Uterus (tissue), 4 donors: Measurements from ENCODE around the gene UBTF. TPM values are rescaled to one million over a fixed set of nuclear protein-coding genes. Genes with fewer than 3 reads are reported as not detected.

Source experiments
- DNase-seq, 2 donors: peaks; one replicate each; pipeline ENCODE4 v3.0.0-alpha.2; 2019 to 2020
- H3K27ac ChIP-seq, 2 donors: fragments of 200-600 bp; sonication (generic); 1 replicate in 1 of 2; 2 replicates in 1 of 2; pipeline ENCODE4 v1.5.1; 2016 to 2018
- H3K27me3 ChIP-seq, 2 donors: fragments of 200-600 bp; sonication (generic); one replicate each; pipeline ENCODE4 v1.5.1; 2018 to 2019; ENCODE audit warnings: control low read depth in 1 of 2
- H3K36me3 ChIP-seq, 2 donors: fragments of 200-600 bp; sonication (generic); one replicate each; pipeline ENCODE4 v1.5.1; 2019; ENCODE audit warnings: control low read depth in 1 of 2
- H3K4me1 ChIP-seq, 2 donors: fragments of 200-600 bp; sonication (generic); one replicate each; pipeline ENCODE4 v1.5.1; 2018 to 2019; ENCODE audit warnings: control low read depth in 1 of 2
- H3K4me3 ChIP-seq, 2 donors: fragments of 200-600 bp; sonication (generic); 1 replicate in 1 of 2; 2 replicates in 1 of 2; pipeline ENCODE4 v1.5.1; 2018 to 2019; ENCODE audit warnings: mild to moderate bottlenecking in 1 of 2
- H3K9me3 ChIP-seq, 2 donors: fragments of 200-600 bp; sonication (generic); one replicate each; pipeline ENCODE4 v1.5.1; 2019; ENCODE audit warnings: control low read depth in 1 of 2
- POLR2A ChIP-seq, 2 donors: fragments of 450-650 bp; IDR thresholded peaks; one replicate each; pipeline ENCODE4 v1.6.1; 2016; ENCODE audit warnings: antibody characterized with exemption in 2 of 2, mild to moderate bottlenecking in 1 of 2, moderate library complexity in 1 of 2
- intact Hi-C: fragments of 100-400 bp; cut with DNase I; formaldehyde crosslinking; loops from one replicate; pipeline ENCODE4 v1.15.1; 2023; ENCODE audit warnings: low total_unique reads
- microRNA-seq: library from miRNA; unstranded; fragments of <30 nt; microRNA quantifications from one replicate; pipeline ENCODE4, GENCODE V29; 2016; ENCODE audit warnings: borderline microRNAs expressed, borderline replicate concordance
- small RNA-seq: library from RNA; depleted of rRNA; stranded (forward); fragments of <200 nt; gene quantifications from one replicate; pipeline ENCODE3, GENCODE V24; 2016
- total RNA-seq, 4 donors: library from RNA; depleted of rRNA in 3 of 4; stranded (reverse); fragments of >200 nt in 3 of 4; gene quantifications; one replicate each; pipeline versions ENCODE4 v1.1.0 to v1.2.4, GENCODE V29; 2014 to 2023
- TF ChIP-seq, protein P1 (sequence below), 4 experiments: fragments of 200-600 bp in 2 of 4; fragments of 450-650 bp in 2 of 4; sonication (generic) in 2 of 4; IDR thresholded peaks; one replicate each; pipeline ENCODE4 v1.5.1; 2016 to 2019; ENCODE audit warnings: antibody characterized with exemption in 4 of 4, mild to moderate bottlenecking in 2 of 4, moderate library complexity in 1 of 4
- donor health status: DM: yes; HTN: yes; CAD: no.

Gene UBTF
- total RNA-seq, 4 donors from 2014 or later, result 17.4 to 124 (median 72.9) TPM

DNA sequence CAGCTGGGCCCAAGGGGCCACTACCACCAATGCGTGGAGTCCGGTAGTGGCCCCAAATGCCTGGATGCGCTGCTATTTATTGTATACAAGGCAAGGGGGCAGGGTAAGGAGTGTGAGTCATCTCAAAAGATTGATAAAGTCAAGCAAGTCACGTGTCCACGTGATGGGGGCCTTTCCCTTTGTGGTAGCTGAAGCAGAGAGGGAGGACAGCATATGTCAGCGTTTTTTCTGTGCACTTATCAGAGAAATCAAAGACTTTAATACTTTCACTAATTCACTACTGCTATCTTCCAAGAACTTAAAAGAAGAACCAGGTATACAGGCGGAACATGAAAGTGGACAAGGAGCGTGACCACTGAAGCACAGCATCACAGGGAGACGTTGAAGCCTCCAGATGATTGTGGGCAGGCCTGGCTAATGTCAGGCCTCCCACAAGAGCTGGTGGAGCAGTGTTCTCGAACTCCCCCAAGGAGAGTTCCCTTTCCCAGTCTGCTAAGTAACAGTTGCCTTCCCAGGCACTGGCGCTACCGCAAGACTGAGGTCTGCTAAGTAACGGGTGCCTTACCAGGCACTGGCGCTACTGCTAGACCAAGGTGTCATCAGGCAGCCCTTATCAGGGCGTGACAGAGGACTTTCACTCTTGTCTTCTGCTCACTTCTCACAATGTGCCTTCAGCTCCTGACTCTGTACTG, 59.8 kb downstream of the UBTF start:
- H3K27me3 ChIP-seq, result no peaks in the 10 kb centered on the region
- peak overlapping the region; percentile 36 to 69 for H3K27ac ChIP-seq
- no peaks in the 10 kb centered on the region for H3K36me3 ChIP-seq
- no peaks in the 10 kb centered on the region for H3K4me1 ChIP-seq
- intact Hi-C loops, result loop anchor here (10.0 kb wide), 1 partner anchor 365 kb away; no protein-coding TSS in a partner anchor
- TF ChIP-seq, protein P1, sequence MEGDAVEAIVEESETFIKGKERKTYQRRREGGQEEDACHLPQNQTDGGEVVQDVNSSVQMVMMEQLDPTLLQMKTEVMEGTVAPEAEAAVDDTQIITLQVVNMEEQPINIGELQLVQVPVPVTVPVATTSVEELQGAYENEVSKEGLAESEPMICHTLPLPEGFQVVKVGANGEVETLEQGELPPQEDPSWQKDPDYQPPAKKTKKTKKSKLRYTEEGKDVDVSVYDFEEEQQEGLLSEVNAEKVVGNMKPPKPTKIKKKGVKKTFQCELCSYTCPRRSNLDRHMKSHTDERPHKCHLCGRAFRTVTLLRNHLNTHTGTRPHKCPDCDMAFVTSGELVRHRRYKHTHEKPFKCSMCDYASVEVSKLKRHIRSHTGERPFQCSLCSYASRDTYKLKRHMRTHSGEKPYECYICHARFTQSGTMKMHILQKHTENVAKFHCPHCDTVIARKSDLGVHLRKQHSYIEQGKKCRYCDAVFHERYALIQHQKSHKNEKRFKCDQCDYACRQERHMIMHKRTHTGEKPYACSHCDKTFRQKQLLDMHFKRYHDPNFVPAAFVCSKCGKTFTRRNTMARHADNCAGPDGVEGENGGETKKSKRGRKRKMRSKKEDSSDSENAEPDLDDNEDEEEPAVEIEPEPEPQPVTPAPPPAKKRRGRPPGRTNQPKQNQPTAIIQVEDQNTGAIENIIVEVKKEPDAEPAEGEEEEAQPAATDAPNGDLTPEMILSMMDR (IDR thresholded peaks at IDR 0.05), result no peak
- no peak for TF ChIP-seq POLR2A (IDR thresholded peaks at IDR 0.05)
- no peaks in the 10 kb centered on the region for H3K9me3 ChIP-seq
- peak in 1 of 2 donors; percentile 52 for DNase-seq
- no peak overlapping the region for H3K4me3 ChIP-seq

DNA sequence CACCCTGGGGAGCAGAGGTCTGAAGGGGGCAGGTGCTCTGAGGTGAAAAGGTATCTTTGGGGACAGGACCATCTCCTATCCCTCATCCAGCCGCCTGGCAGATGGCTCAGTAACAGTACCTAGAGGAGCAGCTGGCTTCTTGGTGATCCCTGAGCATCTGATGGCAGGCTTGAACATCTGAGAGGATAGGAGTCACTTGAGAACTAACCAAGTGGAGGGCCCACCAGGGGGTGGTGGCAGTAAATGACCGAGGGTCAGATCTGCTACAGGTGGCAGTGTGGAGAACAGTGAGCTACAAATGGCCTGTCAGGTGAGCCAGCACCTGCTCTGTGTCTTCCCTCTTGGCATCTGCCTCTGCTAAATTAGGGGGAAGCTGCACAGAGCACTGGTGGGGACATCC, 64.0 kb downstream of the UBTF start:
- TF ChIP-seq, protein P1 (IDR thresholded peaks at IDR 0.05), result no peak
- no peak for TF ChIP-seq POLR2A (IDR thresholded peaks at IDR 0.05)
- DNase-seq, result no peak
- H3K27ac ChIP-seq, result no peak overlapping the region
- no peaks in the 10 kb centered on the region for H3K27me3 ChIP-seq
- intact Hi-C loops, result loop anchor here (10.0 kb wide), 1 partner anchor 361 kb away; no protein-coding TSS in a partner anchor
- no peaks in the 10 kb centered on the region for H3K4me1 ChIP-seq
- H3K36me3 ChIP-seq, result no peaks in the 10 kb centered on the region
- no peaks in the 10 kb centered on the region for H3K9me3 ChIP-seq
- H3K4me3 ChIP-seq, result no peak overlapping the region

Small RNAs within 50 kb of the gene (microRNA-seq; reads per million reads assigned to microRNA genes)
- gene MIR6782, result not detected

Small RNAs within 50 kb of the gene (small RNA-seq; reads per million reads assigned to genes)
- not detected for gene MIR6782

Other genes with a start within 250 kb of the UBTF start
- 1 to 10 TPM; 1.3 to 9.7 (median 2.6) TPM for gene NAGS, start 215.1 kb downstream of the UBTF start, total RNA-seq
- 10 to 100 TPM in 3 of 4 donors, 1 to 10 TPM in 1; 1.5 to 76.1 (median 49.8) TPM for gene TMEM101, start 204.7 kb downstream of the UBTF start, total RNA-seq
- 10 to 100 TPM; 24.5 to 49.8 (median 37.1) TPM for gene LSM12, start 153.0 kb downstream of the UBTF start, total RNA-seq
- 10 to 100 TPM; 12.4 to 66.3 (median 33.8) TPM for gene G6PC3, start 148.9 kb downstream of the UBTF start, total RNA-seq
- 10 to 100 TPM; 35.9 to 74.1 (median 58.0) TPM for gene HDAC5, start 96.0 kb downstream of the UBTF start, total RNA-seq
- 1 to 10 TPM in 2 of 4 donors, not detected in 2; 1.6 to 2.4 TPM for gene HROB, start 77.7 kb downstream of the UBTF start, total RNA-seq
- gene ASB16, start 49.0 kb downstream of the UBTF start, total RNA-seq, result 1 to 10 TPM in 2 of 4 donors, under 1 TPM in 1, not detected in 1; 0.14 to 2.3 (median 1.3) TPM
- gene TMUB2, start 32.7 kb downstream of the UBTF start, total RNA-seq, result 10 to 100 TPM in 3 of 4 donors, 1 to 10 TPM in 1; 7.4 to 41.8 (median 32.6) TPM
- 10 to 100 TPM in 3 of 4 donors, 1 to 10 TPM in 1; 4.6 to 98.4 (median 36.2) TPM for gene ATXN7L3, start 19.8 kb downstream of the UBTF start, total RNA-seq
- gene SLC4A1, start 48.5 kb upstream of the UBTF start, total RNA-seq, result 1 to 10 TPM in 1 of 4 donors, not detected in 3; 8.4 TPM
- under 1 TPM in 1 of 4 donors, not detected in 3; 0.69 TPM for gene RUNDC3A, start 88.9 kb upstream of the UBTF start, total RNA-seq
- gene SLC25A39, start 105.1 kb upstream of the UBTF start, total RNA-seq, result 10 to 100 TPM; 41.9 to 77.6 (median 50.7) TPM
- 100 to 1,000 TPM; 101 to 178 (median 120) TPM for gene GRN, start 125.6 kb upstream of the UBTF start, total RNA-seq
- gene FAM171A2, start 144.2 kb upstream of the UBTF start, total RNA-seq, result 10 to 100 TPM in 3 of 4 donors, under 1 TPM in 1; 0.77 to 32.1 (median 14.2) TPM
- 1 to 10 TPM in 2 of 4 donors, not detected in 2; 7.4 to 7.7 TPM for gene ITGA2B, start 170.0 kb upstream of the UBTF start, total RNA-seq